NCI-H2107 (cell line): ENCODE measurements around the gene GIT1.

Source experiments
- DNase-seq: peaks from one replicate; lab custom pipeline; 2025; lab: John Stamatoyannopoulos, UW

The GIT1 gene

GRCh38 chr17:29579866-29580771 is 9.3 kb downstream of the GIT1 start:
- peak; percentile 80 for DNase-seq

GRCh38 chr17:29578626-29579485 is 10.6 kb downstream of the GIT1 start:
- DNase-seq = no peak

GRCh38 chr17:29577385-29578211 is 11.8 kb downstream of the GIT1 start:
- DNase-seq = no peak

- no peak for DNase-seq
These were observed 12.5 kb downstream of the GIT1 start for GRCh38 chr17:29577001-29577370.

GRCh38 chr17:29576214-29577000 is 13.0 kb downstream of the GIT1 start:
- no peak for DNase-seq

- no peak for DNase-seq
These were observed 13.8 kb downstream of the GIT1 start for GRCh38 chr17:29575511-29576213.

- DNase-seq = no peak
These were observed 14.5 kb downstream of the GIT1 start for GRCh38 chr17:29574732-29575510.

GRCh38 chr17:29573871-29574731 is 15.3 kb downstream of the GIT1 start:
- DNase-seq = no peak

GRCh38 chr17:29573558-29573869 is 15.9 kb downstream of the GIT1 start:
- no peak for DNase-seq

- no peak for DNase-seq
These were observed 16.5 kb downstream of the GIT1 start for GRCh38 chr17:29572691-29573557.

GRCh38 chr17:29571883-29572681 is 17.4 kb downstream of the GIT1 start:
- no peak for DNase-seq

- DNase-seq = no peak
These were observed 18.0 kb downstream of the GIT1 start for GRCh38 chr17:29571486-29571882.

- no peak for DNase-seq
These were observed 18.9 kb downstream of the GIT1 start for GRCh38 chr17:29570521-29570920.

GRCh38 chr17:29569245-29569950 is 20.1 kb downstream of the GIT1 start:
- DNase-seq = no peak

- DNase-seq = no peak
These were observed 20.9 kb downstream of the GIT1 start, which contains the start of gene TP53I13 for GRCh38 chr17:29568331-29569244. Gene TP53I13 (plus strand): TSS chr17:29568701. CDS start chr17:29568759, 58 bp downstream.
